Measurements from ENCODE around the gene PHLDA2. TPM values are rescaled to one million over a fixed set of nuclear protein-coding genes. Genes with fewer than 3 reads are reported as not detected.
A peak's percentile ranks its signal among the peaks of the same experiment; 100 is the strongest.

Gene PHLDA2
- total RNA-seq, 1 donor from 2014 or later, result 7.5 TPM

- no peak for ATAC-seq
- intact Hi-C loops (cut with DNase I), result loop anchor here (10.0 kb wide), 1 partner anchor 710 kb away; no protein-coding TSS in a partner anchor
- DNase-seq (ENCODE audit: low spot score), result no peak
Observed at GRCh38 chr11:2904153-2905052, 24.8 kb downstream of the PHLDA2 start.

- ATAC-seq (no peak), DNase-seq (ENCODE audit: low spot score) (no peak)
- intact Hi-C loops (cut with DNase I), result loop anchor here (10.0 kb wide), 1 partner anchor 709 kb away; no protein-coding TSS in a partner anchor
Observed at GRCh38 chr11:2903672-2904011, 25.6 kb downstream of the PHLDA2 start.

GRCh38 chr11:2902784-2903671, 26.2 kb downstream of the PHLDA2 start:
- ATAC-seq (no peak), DNase-seq (ENCODE audit: low spot score) (no peak)
- intact Hi-C loops (cut with DNase I), result loop anchor here (10.0 kb wide), 1 partner anchor 708 kb away; no protein-coding TSS in a partner anchor

DNA sequence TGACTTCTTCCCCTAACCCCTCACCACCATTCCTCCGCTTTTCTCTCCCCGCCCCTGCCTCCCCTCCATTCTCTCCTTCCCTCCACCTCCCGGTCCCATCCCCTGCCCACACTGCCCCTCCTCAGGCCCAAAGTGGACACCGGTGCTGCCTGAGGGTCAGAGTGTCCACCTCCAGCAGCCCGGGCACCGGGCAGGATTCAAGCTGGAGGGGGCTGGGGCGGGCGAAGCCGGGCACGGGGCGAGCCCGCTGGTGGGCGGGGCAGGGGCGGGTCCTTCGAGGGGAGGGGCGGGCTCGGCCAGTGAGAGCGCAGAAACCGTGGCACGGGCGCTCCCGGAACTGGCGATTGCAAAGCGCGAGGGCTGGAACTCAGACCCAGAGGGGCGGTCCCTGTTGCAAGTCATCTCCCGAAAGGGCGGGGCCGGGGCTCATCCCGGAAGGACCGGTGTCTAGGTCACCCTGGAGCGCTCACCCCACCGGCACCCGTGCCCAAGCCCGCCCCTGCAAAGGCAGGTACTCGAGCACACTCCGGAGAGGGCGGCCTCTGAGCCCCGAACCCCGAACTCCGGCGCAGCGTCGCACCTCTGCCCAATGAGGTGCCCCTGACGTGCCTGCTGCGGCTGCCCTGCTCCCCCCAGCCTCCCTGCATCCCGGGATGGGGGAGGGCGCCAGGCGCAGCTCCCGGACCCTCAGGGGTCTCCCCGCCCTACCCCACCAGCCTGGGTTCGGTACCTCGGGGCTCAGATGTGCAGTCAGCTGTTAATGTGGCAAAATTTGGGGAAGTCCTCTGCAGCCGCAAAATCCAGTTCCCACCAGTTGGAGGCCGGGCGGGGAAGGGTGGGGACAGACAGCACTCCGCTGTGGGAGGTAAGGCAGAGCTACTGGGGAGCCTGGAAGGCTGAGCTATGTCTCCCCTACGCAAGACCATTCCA, 27.1 kb downstream of the PHLDA2 start:
- DNase-seq (ENCODE audit: low spot score), result peak; percentile 96
- intact Hi-C loops (cut with DNase I), result loop anchor here (10.0 kb wide), 1 partner anchor 707 kb away; no protein-coding TSS in a partner anchor
- peak; percentile 91 for ATAC-seq

- intact Hi-C loops (cut with DNase I), result loop anchor here (10.0 kb wide), 1 partner anchor 706 kb away; no protein-coding TSS in a partner anchor
- DNase-seq (ENCODE audit: low spot score) (no peak), ATAC-seq (peak; percentile 2)
Observed at GRCh38 chr11:2901196-2901796, 27.9 kb downstream of the PHLDA2 start.

GRCh38 chr11:2899080-2899783, 30.0 kb downstream of the PHLDA2 start:
- intact Hi-C loops (cut with DNase I), result loop anchor here (10.0 kb wide), 1 partner anchor 594 kb away; the partner anchor contains the start of genes C11orf21 and TSPAN32
- no peak for DNase-seq (ENCODE audit: low spot score)
- ATAC-seq, result no peak

- DNase-seq (ENCODE audit: low spot score) (no peak), ATAC-seq (peak; percentile 31)
- intact Hi-C loops (cut with DNase I), result loop anchor here (10.0 kb wide), 1 partner anchor 594 kb away; the partner anchor contains the start of genes C11orf21 and TSPAN32
Observed at GRCh38 chr11:2898366-2899079, 30.7 kb downstream of the PHLDA2 start.

DNA sequence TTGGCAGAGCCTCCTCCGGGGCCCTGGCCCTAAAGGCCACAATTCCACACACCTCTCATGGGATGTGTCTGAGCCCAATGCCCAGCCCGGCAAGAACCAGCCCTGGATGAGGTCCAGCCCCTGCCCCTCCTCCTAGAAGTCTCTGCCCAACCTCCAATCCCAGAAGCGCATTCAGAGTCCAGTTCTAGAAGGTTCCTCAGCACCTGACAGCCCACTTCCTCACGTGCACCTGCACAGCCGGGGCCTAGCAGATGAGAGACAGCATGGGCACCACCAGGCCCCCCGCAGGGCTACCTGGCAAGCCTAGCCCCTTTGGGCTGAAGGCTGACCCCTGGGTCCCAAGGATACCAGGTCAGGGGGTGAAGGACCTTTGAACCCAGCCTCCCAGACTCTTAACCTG, 32.2 kb downstream of the PHLDA2 start:
- DNase-seq (ENCODE audit: low spot score) (no peak), ATAC-seq (no peak)
- intact Hi-C loops (cut with DNase I), result loop anchor here (10.0 kb wide), 1 partner anchor 592 kb away; the partner anchor contains the start of genes C11orf21 and TSPAN32

GRCh38 chr11:2896047-2896446, 33.2 kb downstream of the PHLDA2 start:
- no peak for DNase-seq (ENCODE audit: low spot score)
- intact Hi-C loops (cut with DNase I), result loop anchor here (10.0 kb wide), 1 partner anchor 591 kb away; the partner anchor contains the start of genes C11orf21 and TSPAN32
- no peak for ATAC-seq

DNA sequence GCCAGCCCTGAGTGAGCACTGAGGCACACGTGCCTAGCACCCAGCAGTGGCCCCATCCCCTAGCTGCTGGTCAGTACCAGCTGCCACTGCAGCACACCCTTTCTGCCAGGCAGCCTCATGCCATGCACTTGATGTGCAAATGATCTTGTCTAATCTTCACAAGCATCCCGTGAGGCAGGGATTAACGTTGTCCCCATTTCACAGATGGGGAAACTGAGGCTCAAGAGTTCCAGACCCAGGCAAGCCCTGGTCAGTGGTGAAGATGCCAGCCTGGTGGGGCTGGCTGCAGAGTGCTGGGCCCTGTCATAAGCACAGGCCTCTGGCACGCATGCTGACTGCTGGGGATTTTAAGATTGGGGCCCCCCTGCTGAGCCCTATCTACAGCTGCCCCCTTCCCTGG, 35.3 kb downstream of the PHLDA2 start:
- intact Hi-C loops (cut with DNase I), result loop anchor here (10.0 kb wide), 1 partner anchor 589 kb away; the partner anchor contains the start of genes C11orf21 and TSPAN32
- ATAC-seq, result no peak
- no peak for DNase-seq (ENCODE audit: low spot score)

DNA sequence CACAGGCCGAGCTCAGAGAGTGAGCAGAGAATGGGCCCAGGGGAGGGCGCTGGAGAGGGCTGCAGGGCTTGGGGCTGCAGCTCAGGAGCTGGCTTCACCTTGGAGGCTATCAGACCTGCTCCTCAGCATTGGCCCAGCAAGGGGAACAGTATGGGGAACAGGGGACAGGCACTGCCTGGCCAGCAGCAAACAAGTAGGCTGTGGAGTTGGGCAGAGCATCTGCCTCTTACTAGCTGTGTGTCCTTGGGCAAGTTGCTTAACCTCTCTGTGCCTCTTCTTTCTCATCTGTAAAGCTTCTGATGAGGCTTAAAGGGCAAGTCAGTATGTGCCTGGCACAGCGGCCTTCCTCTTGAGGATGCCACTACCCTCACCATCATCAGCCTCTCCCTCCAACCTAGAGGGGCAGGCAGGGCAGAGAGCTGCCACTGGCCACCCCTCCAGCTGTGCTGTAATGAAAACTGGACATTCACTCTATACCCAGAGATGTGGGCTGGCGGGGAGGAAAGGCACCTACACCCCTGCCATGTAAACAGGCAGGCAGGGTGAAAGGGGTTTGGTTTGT, 36.2 kb downstream of the PHLDA2 start:
- intact Hi-C loops (cut with DNase I), result loop anchor here (10.0 kb wide), 1 partner anchor 588 kb away; the partner anchor contains the start of genes C11orf21 and TSPAN32
- ATAC-seq (no peak), DNase-seq (ENCODE audit: low spot score) (no peak)

GRCh38 chr11:2892215-2892966, 36.8 kb downstream of the PHLDA2 start:
- intact Hi-C loops (cut with DNase I), result loop anchor here (10.0 kb wide), 1 partner anchor 588 kb away; the partner anchor contains the start of genes C11orf21 and TSPAN32
- ATAC-seq (peak; percentile 67), DNase-seq (ENCODE audit: low spot score) (peak; percentile 86)

DNA sequence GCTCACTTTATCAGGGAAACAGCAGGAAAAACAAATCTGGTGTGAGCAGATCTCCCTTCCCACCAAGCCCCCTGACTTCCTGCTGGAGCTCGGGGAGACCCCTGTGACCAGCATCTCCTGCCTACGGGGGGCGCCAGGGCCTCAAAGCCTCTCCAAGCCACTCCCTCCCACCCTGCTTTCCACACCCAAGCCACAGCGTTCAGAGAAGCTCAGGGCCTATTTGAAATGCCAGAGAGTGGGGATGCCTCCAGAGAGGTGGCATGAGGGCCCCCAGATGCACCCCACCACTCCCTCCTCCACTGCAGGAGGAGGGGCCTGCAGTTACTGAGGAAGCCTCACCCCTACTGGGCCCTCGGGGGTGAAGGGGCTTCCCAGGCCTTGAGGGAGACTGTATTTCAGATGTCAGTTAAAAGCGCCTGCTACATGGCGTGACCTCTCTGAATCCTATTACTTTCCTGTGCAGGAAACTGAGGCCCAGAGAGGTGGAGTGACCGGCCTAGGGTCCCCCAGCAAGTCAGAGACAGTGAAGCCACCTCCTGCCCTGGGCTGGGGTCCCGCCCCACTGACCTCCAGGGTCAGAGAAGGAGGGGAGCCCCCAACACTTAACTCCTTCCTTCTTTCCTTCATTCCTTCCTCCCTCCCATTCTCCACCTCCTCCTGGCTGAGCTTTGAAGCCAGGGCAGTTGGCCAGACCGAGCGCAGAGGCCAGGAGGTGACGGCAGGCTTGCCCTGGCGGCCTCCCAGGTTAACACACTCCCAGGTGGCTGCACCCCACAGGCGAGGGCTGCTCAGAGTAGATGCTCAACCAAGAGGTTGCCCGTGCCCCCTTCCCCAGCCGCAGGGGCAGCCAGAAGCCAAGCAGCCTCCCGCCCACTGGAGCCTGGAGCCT, 37.6 kb downstream of the PHLDA2 start:
- intact Hi-C loops (cut with DNase I), result loop anchor here (2.0 to 10.0 kb wide), 2 partner anchors 359 to 587 kb away; partner anchors contain the start of genes C11orf21 and TSPAN32
- ATAC-seq, result no peak
- peak; percentile 83 for DNase-seq (ENCODE audit: low spot score)
